H1 (cell line): ENCODE measurements around the gene ACAP3. TPM values are rescaled to one million over a fixed set of nuclear protein-coding genes. Genes with fewer than 3 reads are reported as not detected.

ENCODE experiments used
- CTCF ChIA-PET: fragments of 300-600 bp; sonication (Branson Sonifier 250); formaldehyde crosslinking; loops from one replicate; lab custom pipeline; 2021; ENCODE audit not compliant: partially characterized antibody; lab: Charles Lee
- POLR2A ChIA-PET: fragments of 300-600 bp; sonication (Branson Sonifier 250); formaldehyde crosslinking; loops from one replicate; lab custom pipeline; 2021; ENCODE audit warnings: inconsistent platforms; ENCODE audit not compliant: partially characterized antibody; lab: Charles Lee
- DNase-seq, 2 experiments: peaks; one replicate each; pipeline versions ENCODE4 v3.0.0 to v3.0.0-alpha.2; 2010 to 2022; ENCODE audit warnings: low spot score in 2 of 2, low read depth in 1 of 2, mixed read lengths in 1 of 2
- FAIRE-seq: peaks from 2 replicates; lab custom pipeline; 2011; peaks lifted over from hg19 to GRCh38; lab: Jason Lieb, UNC
- H2AFZ ChIP-seq: 2 replicates; pipeline ENCODE4 v1.8.1; 2012; ENCODE audit warnings: low read length, inconsistent platforms
- H2AK5ac ChIP-seq: 2 replicates; pipeline ENCODE4 v1.6.1; 2013; ENCODE audit warnings: low read depth, low read length
- H2BK120ac ChIP-seq: replicated peaks from 2 replicates; pipeline ENCODE3; 2013; ENCODE audit warnings: low read depth, low read length, inconsistent platforms
- H2BK12ac ChIP-seq: 2 replicates; pipeline ENCODE4 v1.6.1; 2013; ENCODE audit warnings: low read depth, low read length
- H2BK15ac ChIP-seq: 2 replicates; pipeline ENCODE4 v1.6.1; 2013; ENCODE audit warnings: low read length
- H2BK20ac ChIP-seq: 2 replicates; pipeline ENCODE4 v1.6.1; 2013; ENCODE audit warnings: low read length
- H2BK5ac ChIP-seq: 2 replicates; pipeline ENCODE4 v1.6.1; 2013; ENCODE audit warnings: low read depth, low read length
- H3K14ac ChIP-seq: 2 replicates; pipeline ENCODE4 v1.6.1; 2013; ENCODE audit warnings: inconsistent platforms; ENCODE audit not compliant: insufficient read length
- H3K18ac ChIP-seq: 2 replicates; pipeline ENCODE4 v1.6.1; 2013; ENCODE audit warnings: low read length; ENCODE audit errors: extremely low read depth
- H3K23ac ChIP-seq: 2 replicates; pipeline ENCODE4 v1.6.1; 2013; ENCODE audit warnings: inconsistent platforms; ENCODE audit not compliant: insufficient read length
- H3K23me2 ChIP-seq: 2 replicates; pipeline ENCODE4 v1.6.1; 2013; ENCODE audit warnings: low read depth, low read length
- H3K27ac ChIP-seq: 2 replicates; pipeline ENCODE4 v1.6.1; 2011; ENCODE audit warnings: low read depth, low read length, inconsistent platforms
- H3K27me3 ChIP-seq, 4 experiments: replicated peaks in 1 of 4; 1 replicate in 1 of 4; 2 replicates in 3 of 4; pipeline versions ENCODE4 v1.6.1 to v1.8.1; 2011 to 2013; ENCODE audit warnings: low read length in 3 of 4, mild to moderate bottlenecking in 3 of 4, inconsistent platforms in 2 of 4, mixed read lengths in 2 of 4, moderate library complexity in 1 of 4; ENCODE audit not compliant: control insufficient read depth in 3 of 4, insufficient read depth in 3 of 4; ENCODE audit errors: extremely low read depth in 1 of 4
- H3K36me3 ChIP-seq, 4 experiments: 2 replicates each; pipeline versions ENCODE4 v1.6.1 to v1.8.1; 2011 to 2013; ENCODE audit warnings: mild to moderate bottlenecking in 4 of 4, low read length in 3 of 4, moderate library complexity in 2 of 4, control low read depth in 1 of 4, inconsistent platforms in 1 of 4; ENCODE audit not compliant: insufficient read depth in 4 of 4, control insufficient read depth in 2 of 4
- H3K4ac ChIP-seq: replicated peaks from 2 replicates; pipeline ENCODE3; 2013; ENCODE audit warnings: low read length, low read depth, mixed read lengths, inconsistent platforms; ENCODE audit not compliant: insufficient read length
- H3K4me1 ChIP-seq, 4 experiments: replicated peaks in 1 of 4; 1 replicate in 1 of 4; 2 replicates in 3 of 4; pipeline versions ENCODE4 v1.6.1 to v1.8.1; 2011 to 2013; ENCODE audit warnings: low read length in 3 of 4, inconsistent platforms in 2 of 4, mixed read lengths in 1 of 4; ENCODE audit not compliant: insufficient read depth in 4 of 4, control insufficient read depth in 3 of 4
- H3K4me2 ChIP-seq, 2 experiments: 2 replicates each; pipeline versions ENCODE4 v1.6.1 to v1.8.1; 2011 to 2013; ENCODE audit warnings: low read depth in 2 of 2, low read length in 2 of 2, control low read depth in 1 of 2, inconsistent platforms in 1 of 2, mild to moderate bottlenecking in 1 of 2; ENCODE audit not compliant: insufficient read depth in 1 of 2
- H3K4me3 ChIP-seq, 4 experiments: fragments of 200-600, 300-600 bp in 1 of 4; sonication (generic), shearing (Covaris generic), sonication (Bioruptor Twin) in 1 of 4; 2 replicates each; pipeline versions ENCODE4 v1.5.1 to v1.8.1; 2011 to 2016; ENCODE audit warnings: low read length in 4 of 4, low read depth in 3 of 4, control low read depth in 2 of 4, inconsistent platforms in 2 of 4, mild to moderate bottlenecking in 2 of 4, mixed read lengths in 1 of 4, moderate library complexity in 1 of 4; ENCODE audit not compliant: insufficient read depth in 2 of 4; ENCODE audit errors: extremely low read depth in 1 of 4
- H3K56ac ChIP-seq: replicated peaks from 2 replicates; pipeline ENCODE3; 2013; ENCODE audit warnings: low read depth, mild to moderate bottlenecking, mixed read lengths, low read length, inconsistent platforms; ENCODE audit not compliant: insufficient read length
- H3K79me1 ChIP-seq: 2 replicates; pipeline ENCODE4 v1.6.1; 2013; ENCODE audit warnings: low read depth, low read length, control low read depth
- H3K79me2 ChIP-seq, 2 experiments: 2 replicates each; pipeline versions ENCODE4 v1.6.1 to v1.8.1; 2012 to 2013; ENCODE audit warnings: low read length in 2 of 2, mild to moderate bottlenecking in 2 of 2, inconsistent platforms in 1 of 2; ENCODE audit not compliant: insufficient read depth in 2 of 2, control insufficient read depth in 1 of 2
- H3K9ac ChIP-seq, 4 experiments: replicated peaks in 1 of 4; 1 replicate in 1 of 4; 2 replicates in 3 of 4; pipeline versions ENCODE4 v1.6.1 to v1.8.1; 2011 to 2013; ENCODE audit warnings: low read depth in 3 of 4, low read length in 3 of 4, control low read depth in 2 of 4, mild to moderate bottlenecking in 2 of 4, moderate library complexity in 2 of 4, inconsistent platforms in 1 of 4; ENCODE audit errors: extremely low read depth in 1 of 4
- H3K9me3 ChIP-seq, 2 experiments: 2 replicates each; pipeline versions ENCODE4 v1.6.1 to v1.8.1; 2012 to 2013; ENCODE audit warnings: mild to moderate bottlenecking in 2 of 2, moderate library complexity in 2 of 2, control low read depth in 1 of 2, inconsistent platforms in 1 of 2, low read depth in 1 of 2, low read length in 1 of 2, mixed read lengths in 1 of 2; ENCODE audit not compliant: insufficient read depth in 2 of 2
- H4K20me1 ChIP-seq, 2 experiments: replicated peaks in 1 of 2; 2 replicates each; pipeline versions ENCODE3 to v1.8.1; 2011 to 2013; ENCODE audit warnings: inconsistent platforms in 2 of 2, low read length in 2 of 2, mild to moderate bottlenecking in 1 of 2; ENCODE audit not compliant: insufficient read depth in 2 of 2, control insufficient read depth in 1 of 2
- H4K5ac ChIP-seq: 2 replicates; pipeline ENCODE4 v1.6.1; 2013; ENCODE audit warnings: low read length, low read depth, mixed read lengths, inconsistent platforms; ENCODE audit not compliant: insufficient read length
- H4K8ac ChIP-seq: 2 replicates; pipeline ENCODE4 v1.8.0; 2013; ENCODE audit warnings: mild to moderate bottlenecking, moderate library complexity, low read length, inconsistent platforms; ENCODE audit not compliant: insufficient read depth; ENCODE audit errors: extremely low read depth
- H4K91ac ChIP-seq: replicated peaks from 2 replicates; pipeline ENCODE3; 2013; ENCODE audit warnings: low read length, mixed read lengths, inconsistent platforms; ENCODE audit not compliant: insufficient read length
- ATF3 ChIP-seq: IDR thresholded peaks from 2 replicates; pipeline ENCODE4 v1.6.1; 2011; ENCODE audit warnings: low read depth, mild to moderate bottlenecking, low read length; ENCODE audit not compliant: insufficient read depth
- BACH1 ChIP-seq: IDR thresholded peaks from 2 replicates; pipeline ENCODE4 v1.6.1; 2012; ENCODE audit warnings: low read length, improper control_type of control experiment
- BCL11A ChIP-seq, 2 experiments: IDR thresholded peaks; one replicate each; pipeline ENCODE4 v1.6.1; 2011; ENCODE audit warnings: low read depth in 2 of 2, low read length in 2 of 2, mild to moderate bottlenecking in 2 of 2
- CBX5 ChIP-seq: fragments of 300-800, 300-1000 bp; sonication (generic); IDR thresholded peaks from 2 replicates; pipeline ENCODE4 v1.7.1; 2016; ENCODE audit warnings: antibody characterized with exemption, low read length, low read depth
- CEBPB ChIP-seq: IDR thresholded peaks from 2 replicates; pipeline ENCODE4 v1.6.1; 2012; ENCODE audit warnings: low read depth, low read length
- CREB1 ChIP-seq: IDR thresholded peaks from 2 replicates; pipeline ENCODE4 v1.6.1; 2012; ENCODE audit warnings: inconsistent platforms
- EGR1 ChIP-seq: IDR thresholded peaks from 2 replicates; pipeline ENCODE4 v1.6.1; 2011; ENCODE audit warnings: low read depth, low read length, borderline replicate concordance
- EP300 ChIP-seq, 2 experiments: IDR thresholded peaks; 1 replicate in 1 of 2; 2 replicates in 1 of 2; pipeline ENCODE4 v1.6.1; 2011 to 2012; ENCODE audit warnings: low read depth in 2 of 2, low read length in 2 of 2, mild to moderate bottlenecking in 2 of 2, borderline replicate concordance in 1 of 2, inconsistent platforms in 1 of 2, moderate library complexity in 1 of 2
- EZH2 ChIP-seq: fragments of 200-600 bp; sonication (generic); IDR thresholded peaks from 2 replicates; pipeline ENCODE4 v1.7.1; 2012; ENCODE audit warnings: low read depth, mild to moderate bottlenecking, moderate library complexity, low read length, inconsistent platforms; ENCODE audit not compliant: severe bottlenecking
- HDAC2 ChIP-seq, 2 experiments: fragments of 300-600 bp in 1 of 2; sonication (generic) in 1 of 2; IDR thresholded peaks; 2 replicates each; pipeline ENCODE4 v1.6.1; 2011 to 2012; ENCODE audit warnings: low read depth in 2 of 2, low read length in 2 of 2, mild to moderate bottlenecking in 2 of 2, moderate library complexity in 2 of 2, borderline replicate concordance in 1 of 2, inconsistent platforms in 1 of 2
- KDM5A ChIP-seq: fragments of 200-600 bp; IDR thresholded peaks from 2 replicates; pipeline ENCODE4 v1.7.1; 2012; ENCODE audit warnings: mild to moderate bottlenecking, low read length, inconsistent platforms, mixed read lengths
- SP4 ChIP-seq: IDR thresholded peaks from 2 replicates; pipeline ENCODE4 v1.6.1; 2012; ENCODE audit warnings: low read length, inconsistent platforms
- TCF12 ChIP-seq: IDR thresholded peaks from 2 replicates; pipeline ENCODE4 v1.6.1; 2011; ENCODE audit warnings: low read depth, mild to moderate bottlenecking, low read length
- TEAD4 ChIP-seq: IDR thresholded peaks from 2 replicates; pipeline ENCODE4 v1.6.1; 2012; ENCODE audit warnings: low read depth, low read length, inconsistent platforms, mixed read lengths
- WGBS, 2 experiments: shearing (Covaris generic) in 1 of 2; methylation state at CpG; one replicate each; pipeline versions ENCODE4 v1.1.6 to v1.1.7; 2013 to 2015; ENCODE audit warnings: low lambda C conversion rate in 2 of 2, mixed read lengths in 2 of 2, inconsistent platforms in 1 of 2, low coverage in 1 of 2, missing lambda C conversion rate in 1 of 2; ENCODE audit not compliant: insufficient replicate concordance in 2 of 2, insufficient coverage in 1 of 2, insufficient read length in 1 of 2; ENCODE audit errors: extremely low coverage in 1 of 2, missing lambda C conversion rate in 1 of 2; 5-methylcytosine and 5-hydroxymethylcytosine counted together
- polyA plus RNA-seq, 7 experiments: library from polyadenylated mRNA; depleted of rRNA in 3 of 7; stranded (reverse) in 5 of 7; unstranded in 2 of 7; fragments of >200 nt in 5 of 7; fragments of 200-250 nt in 2 of 7; gene quantifications; 1 replicate in 5 of 7; 2 replicates in 1 of 7; 4 replicates in 1 of 7; pipeline versions ENCODE4 v1.2.1 to v1.2.3, GENCODE V29; 2011 to 2013; ENCODE audit warnings: missing spikeins in 2 of 7, mixed read lengths in 2 of 7
- total RNA-seq: library from RNA; stranded (reverse); fragmentation: NEBNext Ultra II Directional; extraction: Animal tissue kit (Norgen Biotek cat#: 25700); gene quantifications from 2 replicates; pipeline ENCODE4 v1.2.1, GENCODE V29; 2021

Gene ACAP3
- total and polyA plus RNA-seq, 2 of the 8 experiments (the other 6 are each of a cell fraction or from before 2014, with no cell fraction given) = 14.8 to 28.3 TPM

DNA sequence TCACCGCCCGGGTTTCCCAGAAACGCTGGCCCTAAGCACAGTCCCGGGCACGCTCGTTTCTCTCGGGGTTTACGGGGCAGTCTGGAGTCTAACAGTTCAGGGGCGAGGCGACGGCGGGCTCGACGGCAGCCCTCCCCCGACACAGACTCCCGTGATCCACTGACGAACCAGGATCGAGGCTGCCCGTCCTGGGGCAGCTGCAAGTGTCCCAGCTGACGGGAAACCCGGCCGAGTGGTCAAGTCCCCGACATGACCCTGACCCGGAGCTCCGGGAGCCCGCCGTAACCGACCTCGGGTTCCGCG, 34.6 kb downstream of the ACAP3 start:
- DNase-seq (no peak), FAIRE-seq (no peak)
- Histone ChIP-seq H4K5ac (no peak overlapping the region), H3K23ac (no peak overlapping the region), H4K20me1 (peaks cover 20 to 24% of the 10 kb centered on the region in 2 experiments), H2BK5ac (no peak overlapping the region), H4K8ac (peak overlapping the region; percentile 99; the same call in 1 of the 2 replicates), H3K4me1 (peaks cover 0 to 17% (median 8%) of the 10 kb centered on the region in 4 experiments; a peak in 5 of 7 replicates), H3K9me3 (no peaks in the 10 kb centered on the region), H3K36me3 (peaks cover 0 to 2% (median under 1%) of the 10 kb centered on the region in 4 experiments; a peak in 1 of 8 replicates), H3K23me2 (peaks cover 12% of the 10 kb centered on the region; the same call in 1 of the 2 replicates), H2BK120ac (no peak overlapping the region), H3K14ac (no peak overlapping the region), H3K9ac (peak overlapping the region; percentile 71 to 99 (median 88)), H2BK12ac (no peak overlapping the region), H2BK20ac (no peak overlapping the region), H2AFZ (no peak overlapping the region), H3K56ac (no peak overlapping the region), H3K27me3 (no peaks in the 10 kb centered on the region; a peak in 1 of 7 replicates), H3K79me2 (peaks cover 12 to 44% of the 10 kb centered on the region in 2 experiments; a peak in 3 of 4 replicates), H3K4ac (no peak overlapping the region), H2BK15ac (no peak overlapping the region), H2AK5ac (no peak overlapping the region), H3K4me2 (peak overlapping the region; percentile 81 to 95), H3K79me1 (peaks cover 22% of the 10 kb centered on the region), H4K91ac (no peak overlapping the region), H3K27ac (peak overlapping the region; percentile 83; the same call in 1 of the 2 replicates), H3K4me3 (peak overlapping the region; percentile 88 to 99 (median 91)), H3K18ac (no peak overlapping the region)
- CTCF ChIA-PET = interaction anchor here (1.4 kb wide), 1 partner anchor 19 kb away, joined by 5 read pairs; no protein-coding TSS in a partner anchor
- 2% methylated on average over 30 of the region's 31 CpGs; no CpG with 5 or more reads in 1 of the 2 experiments for WGBS, 2 experiments
- POLR2A ChIA-PET = interaction anchor here (1.1 to 3.0 kb wide), 5 partner anchors 11 to 23 kb away, joined by 3 to 12 read pairs (median 5); no protein-coding TSS in a partner anchor
- TF ChIP-seq TCF12 (no peak), CBX5 (no peak), EP300 (IDR thresholded peaks at IDR 0.05; ENCODE audit: borderline replicate concordance in 1 of 2, low read depth in 2 of 2, low read length in 2 of 2) (no peak), ATF3 (no peak), BCL11A (IDR thresholded peaks at IDR 0.05; ENCODE audit: low read depth in 2 of 2, low read length in 2 of 2) (no peak), BACH1 (no peak), CREB1 (no peak), EZH2 (no peak), KDM5A (no peak), CEBPB (no peak), EGR1 (no peak), TEAD4 (no peak), HDAC2 (IDR thresholded peaks at IDR 0.05; ENCODE audit: borderline replicate concordance in 1 of 2, low read depth in 2 of 2, low read length in 2 of 2) (no peak), SP4 (no peak)
